T-helper 1 cell treated with Interleukin-12 subunit alpha and Interleukin-12 subunit beta and Interleukin-4 antibody, amounts not matched to agents 30 ng/mL and 1 ng/mL, for 36 hours (primary cell): ENCODE measurements around the gene GNAO1. TPM values are rescaled to one million over a fixed set of nuclear protein-coding genes. Genes with fewer than 3 reads are reported as not detected.
"Not testable (repeated sequence)": the region's sequence is repeated elsewhere in the genome, so short reads cannot be mapped to it uniquely, and the experiment has no call there.

ENCODE experiments used
- intact Hi-C: fragments of 100-400 bp; cut with micrococcal nuclease; formaldehyde crosslinking; loops from one replicate; pipeline ENCODE4 v1.15.1; 2024
- total RNA-seq: library from RNA; stranded (reverse); gene quantifications from 2 replicates; pipeline ENCODE4 v1.2.3, GENCODE V29; 2022

The GNAO1 gene
- total RNA-seq, 1 donor from 2014 or later = 2.1 TPM

GRCh38 chr16:56373003-56373402 lies 181.7 kb downstream of the GNAO1 start:
- intact Hi-C loops = loop anchor here (5.0 kb wide), 1 partner anchor 329 kb away; no protein-coding TSS in a partner anchor

- intact Hi-C loops = not testable (repeated sequence)
These were observed 184.5 kb downstream of the GNAO1 start for GRCh38 chr16:56375792-56376191.

GRCh38 chr16:56379044-56379443 lies 187.8 kb downstream of the GNAO1 start:
- intact Hi-C loops = not testable (repeated sequence)

GRCh38 chr16:56380778-56381485 lies 189.6 kb downstream of the GNAO1 start:
- intact Hi-C loops = not testable (repeated sequence)

- intact Hi-C loops = no loop called here
These were observed 191.2 kb downstream of the GNAO1 start for GRCh38 chr16:56382459-56382858.

- intact Hi-C loops = no loop called here
These were observed 191.6 kb downstream of the GNAO1 start for GRCh38 chr16:56382901-56383355.

- intact Hi-C loops = no loop called here
These were observed 192.9 kb downstream of the GNAO1 start for GRCh38 chr16:56384074-56384721.

- intact Hi-C loops = no loop called here
These were observed 196.1 kb downstream of the GNAO1 start for GRCh38 chr16:56387396-56387795.

GRCh38 chr16:56388209-56388608 lies 196.9 kb downstream of the GNAO1 start:
- intact Hi-C loops = no loop called here

GRCh38 chr16:56389554-56389953 lies 198.3 kb downstream of the GNAO1 start:
- intact Hi-C loops = no loop called here

- intact Hi-C loops = not testable (repeated sequence)
These were observed 205.4 kb downstream of the GNAO1 start for GRCh38 chr16:56396724-56397123.

GRCh38 chr16:56399047-56399446 lies 207.8 kb downstream of the GNAO1 start:
- intact Hi-C loops = no loop called here

GRCh38 chr16:56399486-56399885 lies 208.2 kb downstream of the GNAO1 start:
- intact Hi-C loops = no loop called here

- intact Hi-C loops = no loop called here
These were observed 209.2 kb downstream of the GNAO1 start for GRCh38 chr16:56400458-56400857.

GRCh38 chr16:56401482-56401881 lies 210.2 kb downstream of the GNAO1 start:
- intact Hi-C loops = no loop called here

- intact Hi-C loops = loop anchor here (1.0 kb wide), 1 partner anchor 18 kb away; no protein-coding TSS in a partner anchor
These were observed 214.8 kb downstream of the GNAO1 start for GRCh38 chr16:56405977-56406672.

Other genes with a start within 250 kb of the GNAO1 start
- gene AMFR, start 234.1 kb downstream of the GNAO1 start, total RNA-seq = 50.3 and 51.1 TPM in 2 replicates